ENCODE measurements around the gene ZNF570.

DNA sequence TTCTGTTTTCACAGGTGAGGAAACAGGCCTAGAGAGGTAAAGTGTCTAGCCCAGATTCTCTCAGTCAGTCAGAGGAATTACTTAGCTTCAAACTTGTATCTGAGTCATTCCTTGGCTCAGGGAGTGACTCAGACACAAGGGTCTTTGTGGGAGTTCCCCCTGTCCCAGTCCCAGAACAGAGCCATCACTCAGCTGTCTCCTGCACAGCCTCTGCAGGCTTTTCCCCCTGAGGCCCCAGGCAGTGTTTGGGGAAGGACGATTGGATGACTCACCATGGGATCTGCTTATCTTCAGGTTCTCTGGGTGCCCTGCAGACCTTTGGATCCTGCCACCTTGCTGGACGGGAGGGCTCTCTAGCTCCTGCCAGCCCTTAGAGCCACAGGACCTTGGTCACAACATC lies 50.7 kb downstream of the ZNF570 start:
- TF ChIP-seq POLR2AphosphoS5 (IDR thresholded peaks at IDR 0.05; ENCODE audit: low read depth, low read length) (no peak), TAF1 (IDR thresholded peaks at IDR 0.05; ENCODE audit: borderline replicate concordance, insufficient read depth, low read length) (no peak), SIN3A (IDR thresholded peaks at IDR 0.05; ENCODE audit: borderline replicate concordance, insufficient read depth, low read length) (no peak)

Data from PFSK-1 (cell line).